SU-DHL-6 (cell line): ENCODE results near the gene POLR3G.

ENCODE experiments used
- H2AFZ ChIP-seq: fragments of 200-600 bp; sonication (generic); 2 replicates; pipeline ENCODE4 v1.6.1; 2014; ENCODE audit warnings: low read depth, mild to moderate bottlenecking, moderate library complexity, mixed read lengths, antibody characterized with exemption, low read length; ENCODE audit not compliant: severe bottlenecking
- H3F3A ChIP-seq: fragments of 200-600 bp; shearing (Covaris generic); 2 replicates; pipeline ENCODE4 v1.6.0; 2016; ENCODE audit warnings: antibody characterized with exemption, mild to moderate bottlenecking; ENCODE audit not compliant: insufficient read depth
- H3K27ac ChIP-seq: fragments of 200-600 bp; sonication (generic); 2 replicates; pipeline ENCODE4 v1.5.1; 2016; ENCODE audit warnings: low read depth, mild to moderate bottlenecking, low read length, moderate library complexity, mixed read lengths
- H3K27me3 ChIP-seq: fragments of 200-600 bp; sonication (generic), shearing (Covaris generic); 2 replicates; pipeline ENCODE4 v1.6.0; 2014; ENCODE audit warnings: mild to moderate bottlenecking, low read length
- H3K36me3 ChIP-seq: fragments of 200-600 bp; sonication (generic); 2 replicates; pipeline ENCODE4 v1.6.1; 2014; ENCODE audit warnings: mild to moderate bottlenecking, low read length, mixed read lengths
- H3K4me2 ChIP-seq: fragments of 300-600, 200-600 bp; shearing (Covaris generic), sonication (generic); 2 replicates; pipeline ENCODE4 v1.6.0; 2014; ENCODE audit warnings: low read length, low read depth, mild to moderate bottlenecking; ENCODE audit not compliant: poor library complexity, severe bottlenecking
- H3K4me3 ChIP-seq: fragments of 200-600 bp; sonication (generic); 2 replicates; pipeline ENCODE4 v1.5.1; 2014; ENCODE audit warnings: antibody characterized with exemption, low read length, mild to moderate bottlenecking, mixed read lengths; ENCODE audit not compliant: insufficient read depth, poor library complexity, severe bottlenecking
- H3K79me2 ChIP-seq: fragments of 200-600 bp; sonication (generic); 2 replicates; pipeline ENCODE4 v1.6.1; 2014; ENCODE audit warnings: mild to moderate bottlenecking, low read length, moderate library complexity; ENCODE audit not compliant: insufficient read depth
- H3K9ac ChIP-seq: fragments of 200-600 bp; sonication (generic); 2 replicates; pipeline ENCODE4 v1.7.0; 2014; ENCODE audit warnings: mild to moderate bottlenecking, low read length
- H3K9me2 ChIP-seq: fragments of 200-600 bp; sonication (generic); replicated peaks from 2 replicates; pipeline ENCODE4 v1.6.1; 2014; ENCODE audit warnings: low read length; ENCODE audit not compliant: insufficient read depth
- H3K9me3 ChIP-seq: fragments of 200-600 bp; sonication (generic); 2 replicates; pipeline ENCODE4 v1.6.1; 2014; ENCODE audit warnings: low read length, mixed read lengths; ENCODE audit not compliant: insufficient read depth
- H4K20me1 ChIP-seq: fragments of 200-600 bp; sonication (generic); 2 replicates; pipeline ENCODE4 v1.6.1; 2014; ENCODE audit warnings: low read depth, mild to moderate bottlenecking, antibody characterized with exemption, low read length, moderate library complexity, mixed read lengths
- EZH2phosphoT487 ChIP-seq: fragments of 200-600 bp; sonication (generic), shearing (Covaris generic); conservative IDR thresholded peaks from 2 replicates; pipeline ENCODE4 v1.6.1; 2018; ENCODE audit warnings: mild to moderate bottlenecking, antibody characterized with exemption, low read length, moderate library complexity, mixed read lengths
- TF ChIP-seq, protein P1 (sequence below): fragments of 200-600 bp; sonication (generic); IDR thresholded peaks from one replicate; pipeline ENCODE4 v1.5.1; 2017; ENCODE audit warnings: antibody characterized with exemption, mild to moderate bottlenecking, low read length, moderate library complexity; ENCODE audit not compliant: insufficient read depth, poor library complexity, severe bottlenecking

Gene POLR3G, protein sequence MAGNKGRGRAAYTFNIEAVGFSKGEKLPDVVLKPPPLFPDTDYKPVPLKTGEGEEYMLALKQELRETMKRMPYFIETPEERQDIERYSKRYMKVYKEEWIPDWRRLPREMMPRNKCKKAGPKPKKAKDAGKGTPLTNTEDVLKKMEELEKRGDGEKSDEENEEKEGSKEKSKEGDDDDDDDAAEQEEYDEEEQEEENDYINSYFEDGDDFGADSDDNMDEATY

DNA sequence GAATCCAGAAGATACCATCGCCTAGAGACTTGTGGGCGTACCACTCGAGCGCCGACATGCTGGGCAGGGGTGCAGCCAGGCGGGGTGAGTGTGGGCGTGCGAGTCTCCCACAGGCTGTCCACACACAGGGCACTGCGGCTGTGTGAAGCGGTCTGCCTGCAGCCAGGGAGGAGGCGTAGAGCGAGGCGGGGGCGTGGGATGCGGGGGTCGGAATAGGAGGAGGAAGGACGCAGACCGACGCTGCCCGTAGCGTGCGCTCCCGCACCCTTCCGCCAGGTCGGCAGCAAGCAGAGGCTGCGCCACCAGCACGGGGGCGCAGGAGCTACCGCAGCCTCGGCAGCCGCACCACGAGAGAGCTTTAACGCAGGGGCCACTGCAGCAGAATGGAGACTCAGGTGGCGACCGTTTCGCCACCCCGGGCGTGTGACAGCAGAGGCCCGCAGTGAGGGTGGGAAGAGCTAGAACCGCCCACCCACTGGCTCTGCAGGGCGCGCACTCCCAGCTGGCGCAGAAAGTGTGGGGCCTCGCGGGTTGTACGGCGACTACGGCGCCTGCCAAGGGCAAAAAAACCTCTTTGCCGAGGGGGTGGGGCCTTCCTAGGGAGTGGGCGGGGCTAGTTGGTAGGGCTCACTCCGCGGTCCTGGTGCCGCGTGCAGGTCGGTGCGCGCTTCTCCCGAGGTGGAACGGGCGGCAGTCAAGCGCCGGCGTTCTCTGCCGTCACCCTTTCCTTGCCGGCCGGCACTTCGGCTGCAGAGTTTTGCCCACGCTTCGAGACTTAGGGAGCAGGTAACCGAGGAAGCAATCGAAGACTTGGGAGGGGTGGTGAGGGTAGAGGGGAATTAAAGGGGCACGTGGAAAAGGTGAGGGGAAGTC lies at the start of gene POLR3G, which contains the start of gene MBLAC2:
POLR3G (plus strand) TSS at position 630 of the 873 bp plus-strand sequence. CDS start 10,704 bp downstream, outside the sequence.
MBLAC2 (minus strand) TSS at position 537 of the 873 bp plus-strand sequence; CDS start at position 58, 479 bp downstream.
- Histone ChIP-seq H4K20me1 (no peaks in the 10 kb centered on the region), H3K27me3 (no peaks in the 10 kb centered on the region), H2AFZ (peak within 1 kb of the TSS; percentile 72), H3K4me3 (peak within 1 kb of the TSS; percentile 82), H3K27ac (peak within 1 kb of the TSS; percentile 68), H3K9ac (peak within 1 kb of the TSS; percentile 82), H3K79me2 (peaks cover 74% of the 10 kb centered on the region), H3K9me2 (no peaks in the 10 kb centered on the region), H3F3A (0 out of 2 replicates have a peak, but pooled peaks cover 4% of the 10 kb centered on the region), H3K9me3 (no peaks in the 10 kb centered on the region), H3K4me2 (peak within 1 kb of the TSS; percentile 89), H3K36me3 (no peaks in the 10 kb centered on the region)
- no peak for TF ChIP-seq EZH2phosphoT487

DNA sequence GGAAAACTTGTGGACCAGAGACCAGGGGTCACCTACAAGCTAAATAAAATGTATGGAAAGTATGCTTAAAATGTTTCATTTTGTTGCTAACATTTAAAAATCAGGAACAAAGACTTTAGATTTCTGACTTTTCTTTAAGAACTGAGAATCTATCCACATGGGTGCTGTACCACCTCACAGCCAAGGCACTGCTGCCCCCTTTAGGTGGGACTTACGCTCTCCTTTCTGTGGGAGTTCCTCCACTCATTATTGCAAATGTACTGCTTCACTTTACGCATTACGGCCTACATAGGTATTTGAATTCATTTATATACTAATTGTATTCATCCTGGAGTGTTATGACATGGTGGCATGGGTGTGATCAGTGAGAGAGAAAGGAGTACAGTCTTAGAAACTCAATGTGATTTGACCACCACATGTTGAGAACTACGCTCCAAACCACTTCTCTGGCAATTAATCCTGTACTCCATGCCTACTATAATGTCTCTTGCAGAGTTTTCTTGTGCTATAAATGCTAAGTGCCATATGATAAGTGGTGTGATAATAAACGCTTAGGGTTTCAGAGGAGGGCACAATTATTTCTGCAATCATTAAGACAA lies 40.4 kb upstream of the POLR3G start:
- H3F3A ChIP-seq: no peaks in the 10 kb centered on the region
- H3K9me2 ChIP-seq: no peaks in the 10 kb centered on the region
- H4K20me1 ChIP-seq: no peaks in the 10 kb centered on the region
- H3K79me2 ChIP-seq: no peaks in the 10 kb centered on the region
- H3K36me3 ChIP-seq: no peaks in the 10 kb centered on the region
- H2AFZ ChIP-seq: no peak overlapping the region
- H3K9me3 ChIP-seq: no peaks in the 10 kb centered on the region
- no peak overlapping the region for H3K4me2 ChIP-seq
- no peaks in the 10 kb centered on the region for H3K27me3 ChIP-seq
- no peak for TF ChIP-seq EZH2phosphoT487
- TF ChIP-seq, protein P1, sequence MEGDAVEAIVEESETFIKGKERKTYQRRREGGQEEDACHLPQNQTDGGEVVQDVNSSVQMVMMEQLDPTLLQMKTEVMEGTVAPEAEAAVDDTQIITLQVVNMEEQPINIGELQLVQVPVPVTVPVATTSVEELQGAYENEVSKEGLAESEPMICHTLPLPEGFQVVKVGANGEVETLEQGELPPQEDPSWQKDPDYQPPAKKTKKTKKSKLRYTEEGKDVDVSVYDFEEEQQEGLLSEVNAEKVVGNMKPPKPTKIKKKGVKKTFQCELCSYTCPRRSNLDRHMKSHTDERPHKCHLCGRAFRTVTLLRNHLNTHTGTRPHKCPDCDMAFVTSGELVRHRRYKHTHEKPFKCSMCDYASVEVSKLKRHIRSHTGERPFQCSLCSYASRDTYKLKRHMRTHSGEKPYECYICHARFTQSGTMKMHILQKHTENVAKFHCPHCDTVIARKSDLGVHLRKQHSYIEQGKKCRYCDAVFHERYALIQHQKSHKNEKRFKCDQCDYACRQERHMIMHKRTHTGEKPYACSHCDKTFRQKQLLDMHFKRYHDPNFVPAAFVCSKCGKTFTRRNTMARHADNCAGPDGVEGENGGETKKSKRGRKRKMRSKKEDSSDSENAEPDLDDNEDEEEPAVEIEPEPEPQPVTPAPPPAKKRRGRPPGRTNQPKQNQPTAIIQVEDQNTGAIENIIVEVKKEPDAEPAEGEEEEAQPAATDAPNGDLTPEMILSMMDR: peak; percentile 61
- no peak overlapping the region for H3K9ac ChIP-seq
- H3K27ac ChIP-seq: no peak overlapping the region
- no peak overlapping the region for H3K4me3 ChIP-seq

DNA sequence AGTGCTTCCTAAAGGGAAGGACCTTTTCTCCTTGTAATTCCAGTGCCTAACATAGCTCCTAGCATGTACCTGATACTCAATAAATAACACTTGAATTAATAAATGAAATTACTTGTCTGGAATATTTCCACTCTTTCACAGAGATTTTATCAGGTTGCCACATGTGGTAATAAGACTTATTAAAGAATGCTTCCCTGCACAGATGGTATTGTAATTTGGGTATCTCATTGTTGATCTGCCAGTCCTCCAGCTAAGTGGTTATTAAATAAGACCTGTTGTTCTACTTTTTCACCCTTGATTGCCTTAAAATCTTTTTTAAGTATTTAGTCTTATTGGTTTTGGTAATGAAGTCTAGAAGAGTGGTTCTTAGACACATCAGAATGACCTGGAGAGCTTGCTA lies 37.0 kb upstream of the POLR3G start:
- Histone ChIP-seq H3K27me3 (no peaks in the 10 kb centered on the region), H2AFZ (no peak overlapping the region)

More for the DNA sequence above, 37.0 kb upstream of the POLR3G start:
- Histone ChIP-seq H3K79me2 (no peaks in the 10 kb centered on the region), H4K20me1 (no peaks in the 10 kb centered on the region), H3K4me2 (no peak overlapping the region), H3K9ac (no peak overlapping the region), H3K9me3 (no peaks in the 10 kb centered on the region), H3K36me3 (no peaks in the 10 kb centered on the region), H3K27ac (no peak overlapping the region), H3K4me3 (no peak overlapping the region), H3K9me2 (no peaks in the 10 kb centered on the region), H3F3A (peaks cover 3% of the 10 kb centered on the region; the same call in 1 of the 2 replicates)
- TF ChIP-seq, protein P1: no peak
- TF ChIP-seq EZH2phosphoT487: no peak
